ENCODE results near the gene RHD.
"Not testable (repeated sequence)": the region's sequence is repeated elsewhere in the genome, so short reads cannot be mapped to it uniquely, and the experiment has no call there.

RHD gene

DNA sequence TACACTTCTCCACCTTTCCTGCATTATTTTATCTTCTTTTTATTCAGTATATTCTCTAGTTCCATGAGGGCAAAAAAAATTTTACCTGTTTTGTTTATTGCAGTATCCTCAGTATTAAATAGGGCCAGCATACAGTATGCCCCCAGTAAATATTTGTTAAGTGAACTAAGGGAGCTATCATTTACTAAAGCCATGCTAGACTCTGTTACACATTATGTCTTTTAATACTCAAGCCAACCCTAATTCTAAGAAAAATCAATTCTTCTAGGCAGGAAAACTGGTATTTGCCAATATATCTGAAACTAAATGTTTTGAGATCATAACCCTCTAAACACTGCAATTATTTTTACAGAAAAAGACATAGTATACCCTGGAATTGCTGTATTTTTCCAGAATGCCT lies 84.1 kb downstream of the RHD start:
- DNase-seq (ENCODE audit: low spot score) = no peak

- DNase-seq (ENCODE audit: low spot score) = no peak
Measured at GRCh38 chr1:25356848-25357247, 84.5 kb downstream of the RHD start.

GRCh38 chr1:25360596-25361581 lies 88.6 kb downstream of the RHD start:
- DNase-seq (ENCODE audit: low spot score) = peak; percentile 52

DNA sequence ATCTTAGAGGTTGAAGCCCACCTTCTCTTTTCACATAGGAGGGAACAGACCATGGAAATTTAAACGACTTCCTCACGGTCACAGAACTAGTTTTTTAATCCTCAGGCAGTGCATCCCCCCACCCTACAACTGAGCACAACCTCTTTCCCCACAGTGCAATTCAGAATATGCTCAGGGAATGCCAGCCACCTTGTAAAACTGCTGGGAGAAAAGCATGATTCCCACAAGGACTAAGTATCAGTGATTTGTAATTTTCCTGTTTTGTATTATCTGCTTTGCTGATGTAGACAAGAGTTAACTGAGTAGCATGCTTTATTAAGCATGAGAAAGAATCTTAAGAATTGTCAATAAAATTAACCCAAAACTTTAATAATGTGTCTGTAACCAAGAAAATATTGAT lies 89.6 kb downstream of the RHD start:
- DNase-seq (ENCODE audit: low spot score) = no peak

DNA sequence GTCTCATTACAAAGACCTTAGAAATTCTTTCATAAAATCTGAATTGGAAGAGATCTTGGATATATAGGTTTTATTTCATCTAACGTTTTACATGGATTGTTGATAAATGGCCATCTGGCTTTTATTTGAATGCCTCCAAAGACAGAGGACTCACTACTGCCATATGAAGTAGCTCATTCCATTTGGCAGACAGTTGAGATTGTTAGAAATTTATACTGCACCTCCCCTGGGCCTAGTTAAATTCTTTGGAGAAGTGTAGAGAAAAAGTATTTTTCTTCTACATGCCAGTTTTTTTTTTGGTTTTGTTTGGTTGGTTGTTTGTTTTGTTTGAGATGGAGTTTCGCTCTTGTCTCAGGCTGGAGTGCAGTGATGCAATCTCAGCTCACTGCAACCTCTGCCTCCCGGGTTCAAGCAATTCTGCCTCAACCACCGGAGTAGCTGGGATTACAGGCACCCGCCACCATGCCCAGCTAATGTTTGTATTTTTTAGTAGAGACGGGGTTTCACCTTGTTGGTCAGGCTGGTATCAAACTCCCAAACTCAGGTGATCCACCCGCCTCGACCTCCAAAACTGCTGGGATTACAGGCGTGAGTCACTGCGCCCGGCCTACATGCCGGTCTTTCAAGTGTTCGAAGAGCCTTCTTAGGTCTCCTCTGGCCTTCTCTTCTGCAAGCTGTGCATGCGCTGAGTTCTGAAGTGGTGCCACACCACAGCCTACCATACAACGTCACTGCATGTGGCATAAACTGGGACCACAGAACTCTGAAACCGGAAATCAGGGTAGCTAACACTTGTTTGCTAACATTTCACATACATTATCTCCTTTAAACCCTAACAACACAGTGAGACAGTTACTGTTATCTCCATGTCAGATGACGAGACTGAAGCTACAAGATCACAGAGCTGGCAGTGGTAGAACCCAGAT lies 90.6 kb downstream of the RHD start:
- not testable (repeated sequence) for DNase-seq (ENCODE audit: low spot score)

- no peak for DNase-seq (ENCODE audit: low spot score)
Measured at GRCh38 chr1:25369241-25369640, 96.9 kb downstream of the RHD start.

- DNase-seq (ENCODE audit: low spot score) = not testable (repeated sequence)
Measured at GRCh38 chr1:25369691-25370271, 97.5 kb downstream of the RHD start.

GRCh38 chr1:25371757-25372156 lies 99.4 kb downstream of the RHD start:
- DNase-seq (ENCODE audit: low spot score) = not testable (repeated sequence)

- not testable (repeated sequence) for DNase-seq (ENCODE audit: low spot score)
Measured at GRCh38 chr1:25378367-25378766, 106.1 kb downstream of the RHD start.
